ENCODE data around the gene PPM1F. TPM values are rescaled to one million over a fixed set of nuclear protein-coding genes. Genes with fewer than 3 reads are reported as not detected.
"Not testable (repeated sequence)": the region's sequence is repeated elsewhere in the genome, so short reads cannot be mapped to it uniquely, and the experiment has no call there.

Gene PPM1F
- total and polyA plus RNA-seq, 2 donors (not counting 1 experiment from before 2014, with no cell fraction given), result 18.1 to 30.0 TPM

GRCh38 chr22:21873619-21874018 lies 79.0 kb downstream of the PPM1F start:
- H3K27me3 Mint-ChIP-seq, result no peaks in the 10 kb centered on the region
- H3K4me3 Mint-ChIP-seq, result no peak overlapping the region
- TF ChIP-seq EZH2 (IDR thresholded peaks at IDR 0.05; ENCODE audit: borderline replicate concordance, insufficient read depth, low read depth, low read length, poor library complexity, severe bottlenecking) (no peak), CTCF (IDR thresholded peaks at IDR 0.05) (no peak)
- Histone ChIP-seq H3K4me3 (ENCODE audit: control extremely low read depth in 1 of 5, extremely low read depth in 1 of 5, insufficient read depth in 1 of 5, low read depth in 2 of 5, low read length in 4 of 5) (no peak overlapping the region), H3K4me2 (replicated peaks; ENCODE audit: low read depth, low read length, poor library complexity, severe bottlenecking) (no peak overlapping the region), H3K9ac (ENCODE audit: low read length) (no peak overlapping the region), H4K20me1 (ENCODE audit: control insufficient read depth, insufficient read depth, low read length, poor library complexity, severe bottlenecking) (no peaks in the 10 kb centered on the region), H3K27ac (ENCODE audit: low read length in 2 of 2) (no peak overlapping the region), H3K36me3 (replicated peaks in 1 of 2; ENCODE audit: control extremely low read depth in 1 of 2, control insufficient read depth in 1 of 2, extremely low read depth in 1 of 2, insufficient read depth in 2 of 2, low read length in 1 of 2) (no peaks in the 10 kb centered on the region), H3K79me2 (ENCODE audit: control insufficient read depth, insufficient read depth, low read length) (peaks cover 10% of the 10 kb centered on the region), H2AFZ (ENCODE audit: insufficient read depth, low read depth, low read length, poor library complexity, severe bottlenecking) (no peak overlapping the region), H3K27me3 (replicated peaks in 1 of 4; ENCODE audit: control extremely low read depth in 1 of 4, control insufficient read depth in 3 of 4, insufficient read depth in 4 of 4, low read length in 3 of 4) (no peaks in the 10 kb centered on the region), H3K9me3 (ENCODE audit: control extremely low read depth in 1 of 3, control insufficient read depth in 2 of 3, insufficient read depth in 1 of 3, low read length in 2 of 3) (no peaks in the 10 kb centered on the region), H3K4me1 (ENCODE audit: control insufficient read depth in 2 of 2, insufficient read depth in 2 of 2, low read length in 2 of 2) (peaks cover 5% of the 10 kb centered on the region in 2 donors)
- H3K27ac Mint-ChIP-seq, result no peak overlapping the region
- intact Hi-C loops (cut with micrococcal nuclease), result no loop called here
- WGBS (ENCODE audit: insufficient coverage), result 92% methylated on average over 5 of the region's 7 CpGs
- DNase-seq (no peak), ATAC-seq (ENCODE audit: low read depth) (no peak)
- POLR2A ChIA-PET, result no interaction called here
- no peaks in the 10 kb centered on the region for H3K9me3 Mint-ChIP-seq (ENCODE audit: insufficient read depth)
- CTCF ChIA-PET, result interaction anchor here (1.3 kb wide), 1 partner anchor 64 kb away, joined by 5 read pairs; no protein-coding TSS in a partner anchor
- peaks cover 7% of the 10 kb centered on the region for H3K4me1 Mint-ChIP-seq

GRCh38 chr22:21872741-21873140 lies 79.9 kb downstream of the PPM1F start:
- not testable (repeated sequence) for H3K9ac ChIP-seq (ENCODE audit: low read length)

More at GRCh38 chr22:21872741-21873140, 79.9 kb downstream of the PPM1F start:
- WGBS (ENCODE audit: insufficient coverage), result no CpG with 5 or more reads among the region's 4 CpGs
- CTCF ChIA-PET, result interaction anchor here (0.6 to 1.3 kb wide), 3 partner anchors 51 to 289 kb away, joined by 3 to 5 read pairs (median 3); no protein-coding TSS in a partner anchor
- intact Hi-C loops (cut with micrococcal nuclease); H4K20me1 ChIP-seq (ENCODE audit: control insufficient read depth, insufficient read depth, low read length, poor library complexity, severe bottlenecking); H3K4me2 ChIP-seq (replicated peaks; ENCODE audit: low read depth, low read length, poor library complexity, severe bottlenecking); H3K27ac ChIP-seq (ENCODE audit: low read length in 2 of 2); H3K9me3 Mint-ChIP-seq (ENCODE audit: insufficient read depth); H2AFZ ChIP-seq (ENCODE audit: insufficient read depth, low read depth, low read length, poor library complexity, severe bottlenecking); ATAC-seq (ENCODE audit: low read depth); H3K4me3 Mint-ChIP-seq; DNase-seq; H3K4me3 ChIP-seq (ENCODE audit: control extremely low read depth in 1 of 5, extremely low read depth in 1 of 5, insufficient read depth in 1 of 5, low read depth in 2 of 5, low read length in 4 of 5); POLR2A ChIA-PET; H3K27me3 Mint-ChIP-seq; H3K27me3 ChIP-seq (replicated peaks in 1 of 4; ENCODE audit: control extremely low read depth in 1 of 4, control insufficient read depth in 3 of 4, insufficient read depth in 4 of 4, low read length in 3 of 4); H3K36me3 ChIP-seq (replicated peaks in 1 of 2; ENCODE audit: control extremely low read depth in 1 of 2, control insufficient read depth in 1 of 2, extremely low read depth in 1 of 2, insufficient read depth in 2 of 2, low read length in 1 of 2); H3K9me3 ChIP-seq (ENCODE audit: control extremely low read depth in 1 of 3, control insufficient read depth in 2 of 3, insufficient read depth in 1 of 3, low read length in 2 of 3): not testable (repeated sequence)
- Mint-ChIP-seq H3K27ac (peak overlapping the region; percentile 20), H3K4me1 (peaks cover 14% of the 10 kb centered on the region)
- H3K4me1 ChIP-seq (ENCODE audit: control insufficient read depth in 2 of 2, insufficient read depth in 2 of 2, low read length in 2 of 2), result peaks cover 10 to 13% of the 10 kb centered on the region in 2 donors
- peaks cover 13% of the 10 kb centered on the region for H3K79me2 ChIP-seq (ENCODE audit: control insufficient read depth, insufficient read depth, low read length)

Other genes starting within 250 kb of the PPM1F start
- gene YPEL1, start 217.1 kb downstream of the PPM1F start, total RNA-seq, result 14.9 and 17.3 TPM in 2 replicates
- gene YPEL1, start 217.1 kb downstream of the PPM1F start, polyA plus RNA-seq, result 17.0 and 24.2 TPM in 2 replicates
- gene MAPK1, start 85.2 kb downstream of the PPM1F start, total RNA-seq, result 145 and 155 TPM in 2 replicates
- 24.0 and 27.4 TPM in 2 replicates for gene MAPK1, start 85.2 kb downstream of the PPM1F start, polyA plus RNA-seq
- 103 and 105 TPM in 2 replicates for gene TOP3B, start 29.9 kb upstream of the PPM1F start, total RNA-seq
- 75.3 and 77.1 TPM in 2 replicates for gene TOP3B, start 29.9 kb upstream of the PPM1F start, polyA plus RNA-seq

Measured in B cell (primary cell).